ENCODE measurements around the gene WNT7A. TPM values are rescaled to one million over a fixed set of nuclear protein-coding genes. Genes with fewer than 3 reads are reported as not detected.
A peak's percentile ranks its signal among the peaks of the same experiment; 100 is the strongest.

The WNT7A gene
- polyA plus RNA-seq, 2 donors = 0.09 to 0.37 TPM

DNA sequence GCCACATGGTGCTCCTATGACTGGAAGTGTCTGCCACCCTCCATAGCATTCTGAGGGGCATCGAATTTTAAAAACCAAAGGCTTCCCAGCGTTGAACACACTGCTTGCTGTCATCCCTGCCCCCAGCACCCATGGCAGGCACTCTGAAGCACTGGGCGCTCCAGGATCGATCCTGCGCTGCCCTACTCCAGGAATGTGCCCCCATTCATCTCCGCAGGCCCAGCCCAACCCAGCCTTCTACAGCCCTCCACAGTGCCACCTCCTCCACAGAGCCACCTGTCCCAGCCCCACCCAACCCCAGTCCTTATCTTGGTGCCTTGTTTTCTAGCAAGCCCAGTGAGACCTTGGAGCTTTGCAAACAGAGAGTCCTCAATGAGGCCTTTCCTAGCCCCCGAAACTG lies 52.2 kb downstream of the WNT7A start:
- H3K4me3 ChIP-seq (ENCODE audit: low read depth in 1 of 2, low read length in 2 of 2) = no peak overlapping the region
- 73 to 74% methylated on average over 7 of the region's 7 CpGs for WGBS, 2 donors
- H3K27ac ChIP-seq (ENCODE audit: low read depth in 2 of 2, low read length in 1 of 2) = peak overlapping the region in 1 of 2 donors; percentile 15
- H3K9me3 ChIP-seq (ENCODE audit: control insufficient read depth in 2 of 2, insufficient read depth in 1 of 2, low read depth in 1 of 2, low read length in 1 of 2) = peaks cover 0 to 3% of the 10 kb centered on the region in 2 donors
- no peaks in the 10 kb centered on the region for H3K27me3 ChIP-seq (ENCODE audit: control insufficient read depth in 1 of 2, insufficient read depth in 2 of 2, low read length in 2 of 2)
- H3K4me1 ChIP-seq (ENCODE audit: control insufficient read depth in 2 of 2, insufficient read depth in 2 of 2, low read length in 1 of 2) = peaks cover 0 to 16% of the 10 kb centered on the region in 2 donors
- H3K36me3 ChIP-seq (ENCODE audit: control insufficient read depth in 2 of 2, insufficient read depth in 2 of 2, low read length in 1 of 2) = no peaks in the 10 kb centered on the region

DNA sequence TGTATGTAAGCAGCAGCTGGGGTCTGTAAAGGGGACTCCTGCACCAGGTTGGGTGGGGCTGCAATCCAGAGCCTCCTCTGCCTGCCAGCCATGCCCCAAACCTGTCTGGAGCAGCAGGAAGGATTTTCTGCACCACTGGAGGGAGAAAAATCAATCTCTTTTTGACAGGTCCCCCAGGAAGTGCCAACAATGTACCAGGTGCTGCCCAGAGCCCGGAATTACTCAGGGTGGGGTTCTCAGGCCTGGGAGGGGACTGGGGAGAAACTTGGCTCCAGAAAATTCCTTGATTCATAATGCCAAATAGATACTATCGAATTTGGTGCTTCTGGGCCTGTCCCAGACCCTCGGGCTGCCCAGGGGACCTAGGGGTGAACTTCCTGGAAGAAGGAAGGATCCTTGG lies 52.6 kb downstream of the WNT7A start:
- Histone ChIP-seq H3K4me1 (ENCODE audit: control insufficient read depth in 2 of 2, insufficient read depth in 2 of 2, low read length in 1 of 2) (peaks cover 0 to 16% of the 10 kb centered on the region in 2 donors), H3K27me3 (ENCODE audit: control insufficient read depth in 1 of 2, insufficient read depth in 2 of 2, low read length in 2 of 2) (no peaks in the 10 kb centered on the region), H3K27ac (ENCODE audit: low read depth in 2 of 2, low read length in 1 of 2) (peak overlapping the region in 1 of 2 donors; percentile 15), H3K36me3 (ENCODE audit: control insufficient read depth in 2 of 2, insufficient read depth in 2 of 2, low read length in 1 of 2) (no peaks in the 10 kb centered on the region), H3K4me3 (ENCODE audit: low read depth in 1 of 2, low read length in 2 of 2) (no peak overlapping the region), H3K9me3 (ENCODE audit: control insufficient read depth in 2 of 2, insufficient read depth in 1 of 2, low read depth in 1 of 2, low read length in 1 of 2) (peaks cover 0 to 3% of the 10 kb centered on the region in 2 donors)
- WGBS, 2 donors = 35 to 44% methylated on average over 3 of the region's 3 CpGs

DNA sequence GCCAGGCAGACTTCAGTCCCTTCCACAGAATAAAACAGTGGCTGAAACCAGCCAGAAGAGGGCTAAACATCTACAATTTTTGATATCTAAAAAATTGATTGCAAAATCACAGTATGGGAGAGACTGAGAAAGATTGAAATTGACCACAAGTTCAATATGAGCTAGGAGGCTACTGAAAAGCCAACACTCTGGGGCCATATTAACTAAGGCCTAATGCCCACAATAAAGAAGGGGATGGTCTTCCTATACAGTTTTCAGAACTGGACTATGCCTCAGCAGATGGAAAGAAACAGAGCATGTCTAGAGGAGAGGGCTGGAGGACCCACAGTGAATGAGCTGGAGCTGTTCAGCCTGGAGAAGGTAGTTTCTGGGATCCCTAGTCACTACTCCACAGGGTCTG lies 53.2 kb downstream of the WNT7A start:
- Histone ChIP-seq H3K9me3 (ENCODE audit: control insufficient read depth in 2 of 2, insufficient read depth in 1 of 2, low read depth in 1 of 2, low read length in 1 of 2) (peaks cover 0 to 3% of the 10 kb centered on the region in 2 donors), H3K27me3 (ENCODE audit: control insufficient read depth in 1 of 2, insufficient read depth in 2 of 2, low read length in 2 of 2) (no peaks in the 10 kb centered on the region), H3K4me1 (ENCODE audit: control insufficient read depth in 2 of 2, insufficient read depth in 2 of 2, low read length in 1 of 2) (peaks cover 0 to 16% of the 10 kb centered on the region in 2 donors), H3K27ac (ENCODE audit: low read depth in 2 of 2, low read length in 1 of 2) (no peak overlapping the region), H3K4me3 (ENCODE audit: low read depth in 1 of 2, low read length in 2 of 2) (no peak overlapping the region), H3K36me3 (ENCODE audit: control insufficient read depth in 2 of 2, insufficient read depth in 2 of 2, low read length in 1 of 2) (no peaks in the 10 kb centered on the region)

DNA sequence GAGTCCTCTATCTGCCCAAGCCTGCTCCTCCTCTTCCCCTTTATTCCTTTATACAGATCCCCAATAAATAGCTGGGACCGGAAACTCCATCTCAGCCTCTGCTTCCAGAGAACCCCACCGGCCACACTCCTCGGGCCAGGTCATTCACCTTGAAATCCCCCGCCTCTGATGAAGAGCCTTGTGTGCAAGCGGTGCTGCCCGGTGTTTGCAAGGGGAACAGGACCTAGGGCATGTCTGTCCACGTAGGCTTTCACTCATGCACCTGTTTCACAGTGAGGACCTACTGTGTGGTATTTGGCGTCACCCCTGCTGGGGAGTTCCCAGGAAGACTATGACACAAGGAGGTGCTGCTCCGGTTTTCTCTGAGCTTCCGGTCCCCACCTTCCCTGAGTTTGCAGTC lies 54.0 kb downstream of the WNT7A start:
- Histone ChIP-seq H3K4me1 (ENCODE audit: control insufficient read depth in 2 of 2, insufficient read depth in 2 of 2, low read length in 1 of 2) (peaks cover 0 to 14% of the 10 kb centered on the region in 2 donors), H3K27me3 (ENCODE audit: control insufficient read depth in 1 of 2, insufficient read depth in 2 of 2, low read length in 2 of 2) (no peaks in the 10 kb centered on the region), H3K36me3 (ENCODE audit: control insufficient read depth in 2 of 2, insufficient read depth in 2 of 2, low read length in 1 of 2) (no peaks in the 10 kb centered on the region), H3K27ac (ENCODE audit: low read depth in 2 of 2, low read length in 1 of 2) (no peak overlapping the region), H3K9me3 (ENCODE audit: control insufficient read depth in 2 of 2, insufficient read depth in 1 of 2, low read depth in 1 of 2, low read length in 1 of 2) (peaks cover 0 to 4% of the 10 kb centered on the region in 2 donors), H3K4me3 (ENCODE audit: low read depth in 1 of 2, low read length in 2 of 2) (no peak overlapping the region)
- 82 to 84% methylated on average over 10 of the region's 10 CpGs for WGBS, 2 donors

DNA sequence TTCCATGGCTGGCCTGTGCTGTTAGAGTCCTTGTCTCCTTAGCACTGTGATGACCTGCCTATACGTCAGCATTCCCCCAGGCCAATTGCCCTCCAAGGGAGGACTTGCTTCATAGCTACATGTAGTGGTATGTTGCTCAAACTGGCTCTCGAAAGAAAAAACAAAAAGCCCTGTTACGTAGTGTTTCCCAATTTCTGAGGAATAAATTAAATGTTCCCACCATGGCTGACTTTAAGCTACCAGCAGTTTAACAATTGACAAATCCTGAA lies 54.6 kb downstream of the WNT7A start:
- WGBS, 2 donors = 80 to 85% methylated on average over 3 of the region's 3 CpGs
- Histone ChIP-seq H3K27ac (ENCODE audit: low read depth in 2 of 2, low read length in 1 of 2) (no peak overlapping the region), H3K9me3 (ENCODE audit: control insufficient read depth in 2 of 2, insufficient read depth in 1 of 2, low read depth in 1 of 2, low read length in 1 of 2) (peaks cover 0 to 4% of the 10 kb centered on the region in 2 donors), H3K4me1 (ENCODE audit: control insufficient read depth in 2 of 2, insufficient read depth in 2 of 2, low read length in 1 of 2) (peaks cover 0 to 14% of the 10 kb centered on the region in 2 donors), H3K4me3 (ENCODE audit: low read depth in 1 of 2, low read length in 2 of 2) (no peak overlapping the region), H3K36me3 (ENCODE audit: control insufficient read depth in 2 of 2, insufficient read depth in 2 of 2, low read length in 1 of 2) (no peaks in the 10 kb centered on the region), H3K27me3 (ENCODE audit: control insufficient read depth in 1 of 2, insufficient read depth in 2 of 2, low read length in 2 of 2) (peaks cover 0 to 4% of the 10 kb centered on the region in 2 donors)

DNA sequence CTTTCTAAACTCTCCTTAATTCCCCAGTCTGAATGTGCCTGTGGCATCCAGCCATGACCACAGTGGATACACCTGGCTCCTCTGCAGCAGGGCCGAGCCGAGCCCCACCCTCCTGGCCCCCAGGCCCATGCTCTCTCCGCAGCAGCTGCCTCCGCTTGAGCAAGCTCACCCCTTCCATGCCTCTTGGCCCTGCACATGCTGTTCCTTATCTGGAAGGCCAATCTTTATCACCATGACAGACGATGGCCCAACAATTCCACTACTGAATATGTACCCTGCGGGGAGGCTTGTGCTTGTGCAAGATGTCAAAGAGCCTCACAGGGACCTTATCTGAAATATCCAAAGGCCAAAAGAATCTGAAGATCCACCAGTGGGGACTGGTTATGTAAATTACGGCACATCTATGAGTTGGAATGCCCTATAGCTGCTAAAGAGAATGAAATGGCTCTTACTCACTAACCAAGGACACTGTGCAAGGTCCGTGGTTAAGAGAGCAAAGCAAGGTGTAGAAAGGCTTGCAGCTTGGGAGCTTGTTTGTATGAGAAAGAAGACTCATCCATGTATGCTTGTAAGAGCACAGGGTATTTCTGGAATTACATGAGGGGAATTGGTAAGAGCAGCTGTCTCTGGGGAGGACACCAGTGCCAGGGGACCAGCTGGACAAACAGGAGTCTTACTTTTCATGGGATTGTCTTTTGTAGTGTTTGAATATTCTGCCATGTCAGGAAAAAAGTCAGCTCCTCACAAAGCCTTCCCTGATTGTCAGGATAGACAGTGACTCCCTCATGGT lies 55.2 kb downstream of the WNT7A start:
- no peak overlapping the region for H3K4me3 ChIP-seq (ENCODE audit: low read depth in 1 of 2, low read length in 2 of 2)
- H3K27ac ChIP-seq (ENCODE audit: low read depth in 2 of 2, low read length in 1 of 2) = no peak overlapping the region
- WGBS, 2 donors = 74 to 76% methylated on average over 8 of the region's 8 CpGs
- peaks cover 0 to 14% of the 10 kb centered on the region in 2 donors for H3K4me1 ChIP-seq (ENCODE audit: control insufficient read depth in 2 of 2, insufficient read depth in 2 of 2, low read length in 1 of 2)
- H3K36me3 ChIP-seq (ENCODE audit: control insufficient read depth in 2 of 2, insufficient read depth in 2 of 2, low read length in 1 of 2) = no peaks in the 10 kb centered on the region
- H3K27me3 ChIP-seq (ENCODE audit: control insufficient read depth in 1 of 2, insufficient read depth in 2 of 2, low read length in 2 of 2) = peaks cover 0 to 5% of the 10 kb centered on the region in 2 donors
- peaks cover 0 to 4% of the 10 kb centered on the region in 2 donors for H3K9me3 ChIP-seq (ENCODE audit: control insufficient read depth in 2 of 2, insufficient read depth in 1 of 2, low read depth in 1 of 2, low read length in 1 of 2)

DNA sequence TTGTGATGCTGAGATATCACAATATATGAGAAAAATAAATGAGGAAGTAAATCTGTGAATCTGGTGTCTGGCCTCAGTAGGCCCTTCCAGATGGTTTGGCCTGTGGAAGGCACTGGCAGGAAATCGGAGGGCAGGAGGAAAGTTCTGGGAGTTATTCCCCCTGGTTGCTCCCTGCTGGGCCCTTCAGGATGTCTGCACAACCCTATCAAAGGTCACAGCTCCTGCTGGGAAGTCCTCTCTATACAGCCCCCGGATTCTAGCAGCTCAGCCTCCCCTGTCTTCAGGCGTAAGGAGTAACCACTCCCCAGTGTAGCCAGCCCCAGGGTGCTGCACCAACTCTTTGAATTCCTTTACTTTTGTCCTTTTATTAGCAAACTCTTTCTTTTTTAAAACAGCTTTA lies 56.2 kb downstream of the WNT7A start:
- Histone ChIP-seq H3K4me3 (ENCODE audit: low read depth in 1 of 2, low read length in 2 of 2) (no peak overlapping the region), H3K27me3 (ENCODE audit: control insufficient read depth in 1 of 2, insufficient read depth in 2 of 2, low read length in 2 of 2) (peaks cover 0 to 5% of the 10 kb centered on the region in 2 donors), H3K4me1 (ENCODE audit: control insufficient read depth in 2 of 2, insufficient read depth in 2 of 2, low read length in 1 of 2) (peaks cover 0 to 14% of the 10 kb centered on the region in 2 donors), H3K36me3 (ENCODE audit: control insufficient read depth in 2 of 2, insufficient read depth in 2 of 2, low read length in 1 of 2) (no peaks in the 10 kb centered on the region), H3K9me3 (ENCODE audit: control insufficient read depth in 2 of 2, insufficient read depth in 1 of 2, low read depth in 1 of 2, low read length in 1 of 2) (peaks cover 0 to 9% of the 10 kb centered on the region in 2 donors), H3K27ac (ENCODE audit: low read depth in 2 of 2, low read length in 1 of 2) (no peak overlapping the region)
- 80 to 86% methylated on average over 3 of the region's 3 CpGs for WGBS, 2 donors

DNA sequence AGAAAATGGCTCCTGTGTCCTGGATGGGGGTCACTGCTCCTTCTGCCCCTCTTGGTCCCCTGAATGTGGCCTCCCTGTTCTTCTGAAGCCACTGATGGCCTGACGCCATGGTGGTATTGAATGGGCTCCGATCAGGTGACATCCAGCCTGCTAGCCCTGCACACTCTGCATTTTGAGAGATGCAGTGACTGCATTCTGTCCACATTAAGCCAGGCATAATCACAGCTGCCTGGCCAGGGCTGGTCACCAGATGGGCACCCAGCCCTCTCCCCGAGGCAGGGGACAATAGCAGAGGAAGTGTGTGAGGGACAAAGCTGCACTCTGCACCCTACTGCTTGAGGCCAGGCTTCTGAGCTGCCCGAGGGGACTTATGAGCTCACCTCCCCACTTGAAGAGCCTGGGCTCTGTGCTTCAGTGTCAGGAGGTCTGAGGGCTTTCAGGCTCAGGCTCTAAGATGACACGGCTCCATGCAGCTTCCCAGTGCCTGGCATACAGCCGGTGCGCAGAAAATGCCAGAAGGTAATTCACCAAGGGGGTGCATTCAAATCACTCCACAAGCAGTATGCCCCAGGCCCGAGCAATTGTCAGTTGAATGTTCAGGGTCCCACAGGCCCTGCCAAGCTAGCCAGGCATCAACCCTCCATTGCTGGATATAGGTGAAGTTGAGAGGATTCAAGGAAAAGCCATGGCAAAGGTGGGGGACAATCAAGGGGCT lies 56.8 kb downstream of the WNT7A start:
- H3K27me3 ChIP-seq (ENCODE audit: control insufficient read depth in 1 of 2, insufficient read depth in 2 of 2, low read length in 2 of 2) = peaks cover 0 to 5% of the 10 kb centered on the region in 2 donors
- H3K4me3 ChIP-seq (ENCODE audit: low read depth in 1 of 2, low read length in 2 of 2) = no peak overlapping the region
- H3K4me1 ChIP-seq (ENCODE audit: control insufficient read depth in 2 of 2, insufficient read depth in 2 of 2, low read length in 1 of 2) = peaks cover 0 to 12% of the 10 kb centered on the region in 2 donors
- no peaks in the 10 kb centered on the region for H3K36me3 ChIP-seq (ENCODE audit: control insufficient read depth in 2 of 2, insufficient read depth in 2 of 2, low read length in 1 of 2)
- peaks cover 0 to 10% of the 10 kb centered on the region in 2 donors for H3K9me3 ChIP-seq (ENCODE audit: control insufficient read depth in 2 of 2, insufficient read depth in 1 of 2, low read depth in 1 of 2, low read length in 1 of 2)
- H3K27ac ChIP-seq (ENCODE audit: low read depth in 2 of 2, low read length in 1 of 2) = no peak overlapping the region
- WGBS, 2 donors = 88 to 91% methylated on average over 8 of the region's 8 CpGs

DNA sequence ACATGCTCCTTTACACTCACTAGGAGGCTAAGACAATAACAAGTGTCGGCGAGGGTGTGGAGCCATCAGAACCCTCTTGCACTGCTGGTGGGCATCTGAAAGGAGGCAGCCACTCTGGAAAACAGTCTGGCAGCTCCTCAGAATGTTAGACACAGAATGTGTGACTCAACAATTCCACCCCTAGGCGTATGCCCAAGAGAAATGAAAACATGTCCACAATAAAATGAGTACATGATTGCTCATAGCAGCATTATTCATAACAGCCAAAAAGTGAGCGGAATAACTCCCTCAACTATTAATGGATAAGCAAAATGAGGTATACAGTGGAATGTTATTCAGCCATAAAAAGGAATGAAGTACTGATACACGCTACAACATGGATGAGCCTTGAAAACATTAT lies 57.8 kb downstream of the WNT7A start:
- no peak overlapping the region for H3K27ac ChIP-seq (ENCODE audit: low read depth in 2 of 2, low read length in 1 of 2)
- H3K27me3 ChIP-seq (ENCODE audit: control insufficient read depth in 1 of 2, insufficient read depth in 2 of 2, low read length in 2 of 2) = peaks cover 0 to 5% of the 10 kb centered on the region in 2 donors
- H3K4me1 ChIP-seq (ENCODE audit: control insufficient read depth in 2 of 2, insufficient read depth in 2 of 2, low read length in 1 of 2) = peaks cover 0 to 3% of the 10 kb centered on the region in 2 donors
- H3K9me3 ChIP-seq (ENCODE audit: control insufficient read depth in 2 of 2, insufficient read depth in 1 of 2, low read depth in 1 of 2, low read length in 1 of 2) = peaks cover 0 to 18% of the 10 kb centered on the region in 2 donors
- H3K4me3 ChIP-seq (ENCODE audit: low read depth in 1 of 2, low read length in 2 of 2) = no peak overlapping the region
- no peaks in the 10 kb centered on the region for H3K36me3 ChIP-seq (ENCODE audit: control insufficient read depth in 2 of 2, insufficient read depth in 2 of 2, low read length in 1 of 2)
- 65 to 72% methylated on average over 5 of the region's 5 CpGs for WGBS, 2 donors
